ENCODE results near the gene MPND. TPM values are rescaled to one million over a fixed set of nuclear protein-coding genes. Genes with fewer than 3 reads are reported as not detected.
A peak's percentile ranks its signal among the peaks of the same experiment; 100 is the strongest.

The MPND gene
- total and polyA plus RNA-seq, 2 of the 13 experiments (the other 11 are each of a cell fraction or from before 2014, with no cell fraction given) = 10.8 to 15.8 TPM

GRCh38 chr19:4310247-4311121, 32.9 kb upstream of the MPND start (continued):
- TF ChIP-seq TRIM24 (CRISPR knock-in tag; IDR thresholded peaks at IDR 0.05) = peak; percentile 82
- no peak for TF ChIP-seq PRDM4 (CRISPR knock-in tag; IDR thresholded peaks at IDR 0.05; ENCODE audit: borderline replicate concordance)
- peak; percentile 67 for TF ChIP-seq ATF7-NPFF (CRISPR knock-in tag; IDR thresholded peaks at IDR 0.05; ENCODE audit: low read depth)
- no peak for TF ChIP-seq DMTF1 (CRISPR knock-in tag; IDR thresholded peaks at IDR 0.05)
- no peak for TF ChIP-seq ZNF333 (CRISPR knock-in tag; IDR thresholded peaks at IDR 0.05; ENCODE audit: borderline replicate concordance)
- no peak for TF ChIP-seq CBFB (CRISPR knock-in tag; IDR thresholded peaks at IDR 0.05)
- TF ChIP-seq CREBL2 (CRISPR knock-in tag; IDR thresholded peaks at IDR 0.05; ENCODE audit: borderline replicate concordance) = 0 out of 2 replicates have a peak, but pooled peaks have one; percentile 49
- peak; percentile 71 for TF ChIP-seq ZNF280B (CRISPR knock-in tag; IDR thresholded peaks at IDR 0.05; ENCODE audit: borderline replicate concordance)
- TF ChIP-seq NR2F6 (IDR thresholded peaks at IDR 0.05) = peak; percentile 73
- TF ChIP-seq NR2F6 (CRISPR knock-in tag; IDR thresholded peaks at IDR 0.05) = peak; percentile 96
- peak; percentile 91 for TF ChIP-seq FOXO1 (CRISPR knock-in tag; IDR thresholded peaks at IDR 0.05)
- no peak for TF ChIP-seq NFE2L1 (CRISPR knock-in tag; IDR thresholded peaks at IDR 0.05; ENCODE audit: borderline replicate concordance)
- no peak for TF ChIP-seq ZXDC (CRISPR knock-in tag; IDR thresholded peaks at IDR 0.05)
- TF ChIP-seq TOE1 (CRISPR knock-in tag; IDR thresholded peaks at IDR 0.05) = no peak
- 0 out of 2 replicates have a peak, but pooled peaks have one; percentile 44 for TF ChIP-seq ZIK1 (CRISPR knock-in tag; IDR thresholded peaks at IDR 0.05; ENCODE audit: borderline replicate concordance, low read depth)
- peak; percentile 67; the same call in 1 of the 2 replicates for TF ChIP-seq FOXC1 (CRISPR knock-in tag; IDR thresholded peaks at IDR 0.05; ENCODE audit: borderline replicate concordance)
- TF ChIP-seq ZNF761 (CRISPR knock-in tag; conservative IDR thresholded peaks at IDR 0.05) = 0 out of 2 replicates have a peak, but pooled peaks have one; percentile 35
- no peak; the same call in 1 of the 2 replicates for TF ChIP-seq ZNF777 (CRISPR knock-in tag; IDR thresholded peaks at IDR 0.05)
- no peak for TF ChIP-seq ZNF703 (CRISPR knock-in tag; IDR thresholded peaks at IDR 0.05; ENCODE audit: borderline replicate concordance)

All from HepG2 (cell line).